SK-MEL-5 (cell line): ENCODE measurements around the gene LARP1B. TPM values are rescaled to one million over a fixed set of nuclear protein-coding genes. Genes with fewer than 3 reads are reported as not detected.
"Not testable (repeated sequence)": the region's sequence is repeated elsewhere in the genome, so short reads cannot be mapped to it uniquely, and the experiment has no call there.

ENCODE experiments used
- DNase-seq: peaks from one replicate; pipeline ENCODE4 v3.0.0-alpha.2; 2016; ENCODE audit warnings: low read depth, low spot score
- in situ Hi-C: cut with HindIII; loops from 2 replicates; pipeline ENCODE4 v1.10.0; 2016; ENCODE audit warnings: low sequenced_read_pairs, high pct_unique_total_duplicates, low pct_unique_long_range_greater_than_20kb
- total RNA-seq: library from RNA; depleted of rRNA; stranded (reverse); fragments of >200 nt; shearing (Covaris generic); gene quantifications from 2 replicates; pipeline ENCODE4 v1.2.3, GENCODE V29; 2014

Gene LARP1B
- total RNA-seq, 1 experiment from 2014 or later: 11.7 TPM

DNA sequence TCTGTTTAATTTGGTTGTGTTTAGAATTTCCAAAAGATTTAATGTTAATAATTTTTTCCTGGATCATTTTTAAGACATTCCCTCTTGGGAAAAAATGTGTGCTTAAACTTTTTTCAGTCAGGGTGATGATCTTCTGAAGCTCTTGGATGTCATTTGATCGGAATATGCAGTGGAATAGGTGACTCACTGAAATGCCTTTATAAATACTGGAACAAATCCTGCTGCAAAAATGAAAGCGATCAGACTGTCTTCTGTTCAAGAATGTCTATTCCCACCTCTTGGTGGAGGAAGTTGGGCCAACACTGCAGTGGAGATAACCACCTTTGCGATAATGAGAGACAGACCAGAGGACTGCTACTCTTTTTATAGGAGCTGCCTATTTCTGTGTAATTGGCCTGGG lies 46.7 kb downstream of the LARP1B start:
- no peak for DNase-seq
- in situ Hi-C loops: no loop called here

DNA sequence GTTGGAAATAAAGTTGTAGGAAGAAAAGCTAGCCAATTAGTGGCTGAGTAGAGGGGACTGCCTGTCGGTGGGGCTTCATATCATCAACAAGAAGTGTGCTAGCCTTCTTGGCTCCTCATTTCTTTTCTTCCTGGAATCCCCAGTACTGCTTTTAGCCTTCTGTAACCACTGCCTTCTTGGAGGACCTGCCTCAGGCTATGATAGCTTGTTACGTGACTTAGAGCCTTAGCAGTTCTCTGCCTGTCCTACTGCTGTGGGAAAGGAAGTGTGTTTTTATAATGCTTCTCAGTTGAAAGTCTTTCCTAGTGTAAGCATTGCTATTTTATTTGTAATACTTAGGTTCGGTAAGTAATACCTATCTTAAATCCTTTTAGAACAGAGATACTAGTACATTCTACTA lies 61.9 kb downstream of the LARP1B start:
- no peak for DNase-seq
- in situ Hi-C loops: no loop called here

DNA sequence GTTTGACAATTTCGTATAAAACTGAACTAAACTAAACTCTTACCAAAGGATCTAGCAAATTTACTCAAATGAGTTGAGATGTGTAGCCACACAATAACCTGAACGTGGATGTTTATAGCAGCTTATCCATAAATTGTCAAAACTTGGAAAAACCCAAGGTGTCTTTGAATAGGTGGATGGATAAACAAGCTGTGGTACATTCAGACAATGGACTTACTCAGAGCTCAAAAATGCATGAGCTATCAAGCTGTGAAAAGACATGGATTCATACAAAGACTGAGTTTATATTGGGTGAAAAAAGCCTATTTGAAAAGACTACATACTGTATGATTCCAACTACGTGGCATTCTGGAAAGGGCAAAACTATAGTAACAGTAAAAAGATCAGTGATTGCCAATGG lies 69.5 kb downstream of the LARP1B start:
- peak; percentile 48 for DNase-seq
- in situ Hi-C loops: no loop called here

DNA sequence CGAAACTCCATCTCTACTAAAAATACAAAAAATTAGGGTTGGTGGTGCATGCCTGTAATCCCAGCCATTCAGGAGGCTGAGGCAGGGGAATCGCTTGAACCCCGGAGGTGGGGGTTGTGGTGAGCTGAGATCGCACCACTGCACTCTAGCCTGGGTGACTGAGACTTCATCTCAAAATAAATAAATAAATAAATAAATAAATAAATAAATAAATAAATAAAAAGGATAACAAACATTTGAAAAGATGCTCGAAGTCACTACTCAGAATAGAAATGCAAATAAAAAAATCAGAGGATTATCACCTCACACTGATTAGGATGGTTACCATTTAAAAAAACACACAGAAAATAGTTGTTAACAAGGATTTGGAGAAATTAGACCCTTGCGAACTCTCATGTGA lies 73.8 kb downstream of the LARP1B start:
- in situ Hi-C loops: no loop called here
- no peak for DNase-seq

DNA sequence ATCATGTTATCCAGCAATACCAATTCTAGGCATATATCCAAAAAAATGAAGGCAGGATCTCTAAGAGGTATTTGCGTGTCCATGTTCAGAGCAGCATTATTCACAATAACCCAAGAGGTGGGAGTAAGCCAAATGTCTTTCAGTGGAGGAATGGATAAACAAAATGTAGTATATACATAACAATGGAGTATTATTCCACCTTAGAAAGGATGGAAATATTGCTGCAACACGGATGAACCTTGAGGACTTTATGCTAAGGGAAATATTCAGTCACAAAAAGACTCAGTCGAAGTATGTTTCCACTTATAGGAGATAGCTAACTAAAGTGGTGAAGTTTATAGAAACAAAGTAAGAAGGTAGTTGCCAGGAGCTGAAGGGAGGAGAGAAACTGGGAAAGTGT lies 74.3 kb downstream of the LARP1B start:
- in situ Hi-C loops: no loop called here
- no peak for DNase-seq

DNA sequence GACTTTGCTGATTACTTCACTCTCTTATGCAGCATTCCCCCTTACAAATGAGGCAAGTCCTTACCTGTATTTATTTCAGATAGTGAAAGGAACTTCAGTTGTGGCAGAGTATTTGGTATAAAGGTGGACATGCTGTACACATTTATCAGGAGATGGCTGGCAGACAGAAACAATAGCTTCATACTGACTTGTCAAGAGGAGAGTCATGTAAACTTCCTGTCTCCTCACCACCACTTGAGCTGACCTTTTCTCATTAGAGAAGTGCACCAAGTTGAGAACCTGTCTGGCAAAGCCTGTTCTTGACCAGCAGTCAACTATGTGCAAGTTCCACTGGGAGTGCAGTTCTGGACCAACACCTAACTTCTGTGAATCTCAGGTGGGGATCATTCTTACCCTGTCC lies 80.8 kb downstream of the LARP1B start:
- in situ Hi-C loops: no loop called here
- DNase-seq: no peak

DNA sequence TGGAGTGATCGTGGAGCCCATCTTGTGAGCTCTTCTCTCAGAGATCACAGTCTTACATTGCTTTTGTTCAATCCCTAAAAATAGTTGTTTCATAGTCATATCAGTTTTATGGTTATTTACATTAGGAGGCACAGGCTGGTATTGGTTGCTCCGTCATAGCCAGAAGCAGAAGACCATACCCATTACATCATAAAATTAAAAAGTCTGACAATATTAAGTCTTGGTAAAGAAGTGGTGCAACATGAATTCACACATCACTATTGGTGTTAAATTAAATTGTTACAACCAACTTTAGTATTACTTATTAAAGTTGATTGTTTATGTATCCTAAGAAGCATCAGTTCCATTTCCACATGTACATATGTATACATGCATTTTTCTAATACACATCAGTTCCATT lies 84.6 kb downstream of the LARP1B start:
- in situ Hi-C loops: no loop called here
- no peak for DNase-seq

DNA sequence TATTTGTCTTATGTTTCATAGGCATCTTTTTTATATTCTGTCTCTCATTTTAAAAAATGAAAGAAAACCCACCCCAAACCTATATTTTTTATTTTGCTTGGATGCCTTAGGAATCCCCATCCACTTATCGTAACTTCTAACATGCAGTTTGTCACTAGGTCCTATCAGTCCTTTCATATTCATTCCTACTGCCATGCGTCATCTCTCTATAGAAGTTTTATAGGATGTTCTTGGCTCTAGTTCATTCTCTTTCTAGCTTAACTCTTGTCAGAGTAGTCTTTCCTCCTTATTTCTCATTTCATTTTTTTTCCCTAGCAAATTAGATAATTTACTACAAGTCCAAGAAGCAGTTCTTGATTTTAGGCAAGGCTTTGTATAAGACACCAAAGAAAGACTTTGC lies 92.7 kb downstream of the LARP1B start:
- DNase-seq: no peak
- in situ Hi-C loops: no loop called here

DNA sequence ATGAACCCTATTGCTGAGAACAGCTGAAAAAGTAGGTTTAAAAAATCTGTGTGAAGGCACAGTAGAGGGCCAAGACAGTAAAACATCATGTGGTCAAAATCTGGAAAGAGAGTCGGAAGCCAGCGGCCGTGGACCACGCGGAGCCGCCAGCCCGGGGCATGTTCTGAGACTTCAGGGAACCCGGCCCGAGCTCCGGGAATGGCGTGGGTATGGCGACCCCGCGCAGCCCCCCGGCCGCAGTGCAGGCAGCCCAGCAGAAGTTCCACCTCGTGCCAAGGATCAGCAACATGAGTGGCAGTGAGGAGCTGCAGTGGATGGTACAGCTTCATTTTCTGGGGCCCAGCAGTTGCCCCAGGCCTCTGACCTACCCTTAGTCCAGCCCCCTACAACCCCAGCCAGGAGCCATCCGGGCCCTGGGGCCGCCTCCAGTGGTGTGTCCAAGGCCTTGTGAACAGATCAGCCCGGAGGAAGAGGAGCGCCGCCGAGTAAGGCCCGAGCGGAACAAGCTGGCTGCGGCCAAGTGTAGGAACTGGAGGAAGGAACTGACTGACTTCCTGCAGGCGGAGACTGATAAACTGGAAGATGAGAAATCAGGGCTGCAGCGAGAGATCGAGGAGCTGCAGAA lies 94.2 kb downstream of the LARP1B start:
- in situ Hi-C loops: no loop called here
- DNase-seq: no peak

DNA sequence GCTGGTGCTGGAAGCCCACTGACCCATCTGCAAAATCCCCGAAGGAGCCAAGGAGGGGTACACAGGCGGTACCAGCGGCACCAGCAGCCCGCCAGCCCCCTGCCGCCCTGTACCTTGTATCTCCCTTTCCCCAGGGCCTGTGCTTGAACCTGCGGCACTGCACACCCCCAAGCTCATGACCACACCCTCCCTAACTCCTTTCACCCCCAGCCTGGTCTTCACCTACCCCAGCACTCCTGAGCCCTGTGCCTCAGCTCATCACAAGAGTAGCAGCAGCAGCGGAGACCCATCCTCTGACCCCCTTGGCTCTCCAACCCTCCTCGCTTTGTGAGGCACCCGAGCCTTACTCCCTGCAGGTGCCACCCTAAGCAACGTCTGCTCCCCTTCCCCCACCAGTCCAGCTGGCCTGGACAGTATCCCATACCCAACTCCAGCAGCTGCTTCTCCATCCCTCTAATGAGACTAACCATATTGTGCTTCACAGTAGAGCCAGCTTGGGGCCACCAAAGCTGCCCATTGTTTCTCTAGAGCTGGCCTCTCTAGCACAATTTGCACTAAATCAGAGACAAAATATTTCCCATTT lies 94.9 kb downstream of the LARP1B start:
- in situ Hi-C loops: no loop called here

DNA sequence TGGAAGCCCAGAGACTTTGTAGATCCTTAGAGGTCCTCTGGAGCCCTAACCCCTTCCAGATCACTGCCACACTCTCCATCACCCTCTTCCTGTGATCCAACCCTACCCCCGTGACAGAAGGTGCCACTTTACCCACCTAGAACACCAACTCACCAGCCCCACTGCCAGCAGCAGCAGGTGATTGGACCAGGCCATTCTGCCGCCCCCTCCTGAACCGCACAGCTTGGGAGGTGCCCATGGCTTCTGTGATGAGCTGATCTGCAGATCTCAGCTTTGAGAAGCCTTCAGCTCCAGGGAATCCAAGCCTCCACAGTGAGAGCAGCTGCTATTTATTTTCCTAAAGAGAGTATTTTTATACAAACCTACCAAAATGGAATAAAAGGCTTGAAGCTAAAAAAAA lies 95.4 kb downstream of the LARP1B start:
- in situ Hi-C loops, DNase-seq: not testable (repeated sequence)

More for the DNA sequence above, 94.9 kb downstream of the LARP1B start:
- DNase-seq: no peak

DNA sequence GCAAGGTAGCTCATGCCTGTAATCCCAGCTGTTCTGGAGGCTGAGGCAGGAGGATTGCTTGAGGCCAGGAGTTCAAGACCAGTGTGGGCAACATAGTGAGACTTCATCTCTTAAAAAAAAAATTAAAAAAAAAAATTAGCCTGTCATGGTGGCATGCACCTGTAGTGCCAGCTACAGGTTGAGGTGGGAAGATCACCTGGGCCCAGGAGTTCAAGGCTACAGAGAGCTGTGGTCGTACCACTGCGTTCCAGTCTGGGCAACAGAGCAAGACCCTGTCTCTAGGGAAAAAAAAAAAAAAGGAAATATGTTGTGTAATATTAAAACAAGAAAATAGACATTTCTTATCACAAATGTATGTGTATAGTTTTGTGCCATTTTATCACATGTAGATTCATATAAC lies 97.8 kb downstream of the LARP1B start:
- DNase-seq: no peak
- in situ Hi-C loops: no loop called here

DNA sequence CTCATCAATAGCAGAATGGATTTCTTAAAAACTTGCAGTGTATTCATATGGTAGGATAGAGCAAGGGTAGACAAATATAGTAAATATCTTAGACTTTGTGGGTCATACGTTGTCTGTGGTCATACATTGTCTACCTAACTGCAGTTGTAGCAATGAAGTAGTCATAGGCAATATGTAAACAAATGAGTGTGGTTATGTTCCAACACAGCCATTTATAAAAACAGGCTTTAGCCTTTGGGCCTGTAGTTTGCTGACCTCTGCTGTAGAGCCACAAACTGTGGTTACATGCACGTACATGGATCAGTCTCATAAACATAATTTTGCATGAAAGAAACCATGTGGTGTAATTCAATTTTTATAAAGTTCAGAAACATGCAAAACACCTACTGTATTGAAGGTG lies 98.9 kb downstream of the LARP1B start:
- in situ Hi-C loops: no loop called here
- DNase-seq: peak; percentile 1

DNA sequence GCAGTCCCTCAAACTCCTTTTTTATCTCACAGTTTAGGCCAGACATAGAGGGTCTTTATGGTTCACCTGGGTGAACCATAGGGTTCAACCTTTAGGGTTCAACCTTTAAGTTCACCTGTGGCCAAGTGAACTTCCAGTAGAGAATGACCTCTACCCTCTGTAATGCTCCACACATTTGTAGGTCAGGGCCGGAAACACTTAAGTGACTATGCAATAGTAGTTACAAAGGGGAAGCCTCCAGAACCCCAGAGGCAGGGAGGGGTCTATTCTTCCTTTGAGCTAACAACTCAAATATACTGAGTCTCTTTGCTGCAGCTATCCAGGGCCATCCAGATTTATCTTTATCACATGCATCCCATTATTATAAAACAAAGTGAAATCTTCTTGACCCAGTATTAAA lies 100.0 kb downstream of the LARP1B start:
- DNase-seq: no peak
- in situ Hi-C loops: no loop called here

DNA sequence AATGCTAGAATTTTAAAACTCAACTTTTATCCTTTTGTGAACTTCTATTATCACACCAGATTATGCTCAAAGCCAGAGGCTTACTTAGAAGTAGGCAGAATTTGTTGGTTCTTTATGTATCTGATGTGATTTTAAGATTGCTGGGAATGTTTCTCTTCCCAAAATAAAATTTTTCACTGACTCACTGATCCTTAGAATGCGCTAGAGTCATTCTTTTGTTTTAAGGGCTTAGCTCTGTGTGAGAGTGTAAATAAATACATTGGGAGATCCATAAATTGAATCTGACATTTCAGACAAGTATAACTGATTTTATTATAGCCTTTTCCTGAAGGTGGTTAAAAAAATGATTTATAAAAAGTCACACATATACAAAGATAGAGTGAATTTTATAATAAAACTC lies 101.3 kb downstream of the LARP1B start:
- DNase-seq: no peak
- in situ Hi-C loops: no loop called here

DNA sequence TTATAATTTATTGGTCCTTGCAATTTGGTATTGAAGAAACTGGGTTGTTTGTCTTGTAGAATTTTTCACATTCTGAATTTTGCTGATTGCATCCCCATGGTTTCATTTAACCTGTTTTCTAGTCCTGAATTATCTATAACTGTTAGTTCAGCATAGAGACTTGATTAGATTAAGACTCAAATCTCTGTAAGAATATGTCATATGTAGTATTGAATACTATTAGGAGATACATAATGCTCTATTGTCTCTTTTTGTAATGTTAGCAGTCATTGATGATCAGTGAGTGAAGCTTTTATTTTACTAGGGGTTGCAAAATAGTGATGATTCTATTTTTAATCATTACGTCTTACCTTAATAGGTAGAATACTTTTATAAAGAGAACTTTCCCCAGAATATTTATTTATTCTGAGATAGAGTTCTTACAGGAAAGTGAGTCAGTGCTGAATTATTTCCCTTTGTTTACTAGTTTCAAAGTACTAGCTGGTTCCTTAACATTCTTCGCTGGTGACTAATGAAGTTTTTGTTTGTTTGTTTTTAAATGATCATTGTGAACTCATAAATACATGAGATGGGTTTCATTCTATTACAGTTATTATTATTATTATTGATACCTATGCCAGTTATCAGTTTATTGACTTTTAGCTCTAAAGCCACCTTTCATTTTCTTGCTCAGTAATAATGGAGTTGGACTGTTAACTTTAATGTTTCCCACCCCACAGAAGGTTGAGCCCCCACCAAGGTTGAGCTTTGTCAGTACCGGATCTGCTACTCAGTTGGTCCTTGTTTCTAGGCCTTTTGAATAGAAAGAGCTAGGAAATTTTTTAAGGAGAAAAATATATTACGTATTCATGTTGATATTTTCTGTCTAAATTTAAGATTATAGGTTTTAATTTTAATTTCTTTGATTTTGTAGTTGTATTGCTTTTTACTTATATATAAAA lies 102.3 kb downstream of the LARP1B start:
- in situ Hi-C loops: no loop called here
- DNase-seq: no peak

DNA sequence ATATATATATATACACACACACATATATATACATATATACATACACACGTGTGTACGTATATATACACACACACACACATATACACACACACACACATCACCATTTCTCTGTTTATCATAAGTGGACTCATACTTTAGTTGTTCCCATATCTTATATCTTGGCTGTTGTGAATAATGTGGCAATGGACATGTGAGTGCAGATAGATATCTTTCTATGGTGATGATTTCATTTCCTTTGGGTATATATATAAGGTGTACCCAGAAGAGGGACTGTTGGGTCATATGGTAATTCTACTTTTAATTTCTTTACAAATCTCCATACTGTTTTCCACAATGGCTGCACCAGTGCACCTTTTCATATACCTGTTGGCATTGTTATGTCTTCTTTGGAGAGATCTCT lies 105.9 kb downstream of the LARP1B start:
- no peak for DNase-seq
- in situ Hi-C loops: no loop called here

DNA sequence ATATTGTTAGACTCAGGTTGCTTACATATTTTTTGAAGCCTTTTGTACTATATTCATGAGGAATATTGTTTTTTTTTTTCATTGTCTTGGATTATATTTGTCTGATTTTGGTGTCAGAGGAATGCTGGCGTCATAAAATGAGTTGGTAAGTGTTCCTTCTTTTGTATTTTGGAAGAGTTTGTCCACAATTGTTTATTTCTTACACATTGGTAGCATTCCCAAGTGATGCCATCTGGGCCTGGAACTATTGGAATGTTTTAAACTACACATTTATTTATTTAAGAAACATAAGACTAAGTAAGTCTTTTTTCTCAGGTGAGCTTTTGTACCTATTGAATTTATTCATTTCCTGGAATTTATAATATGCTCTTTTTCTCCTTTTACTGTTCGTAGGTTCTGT lies 107.6 kb downstream of the LARP1B start:
- no peak for DNase-seq
- in situ Hi-C loops: no loop called here

DNA sequence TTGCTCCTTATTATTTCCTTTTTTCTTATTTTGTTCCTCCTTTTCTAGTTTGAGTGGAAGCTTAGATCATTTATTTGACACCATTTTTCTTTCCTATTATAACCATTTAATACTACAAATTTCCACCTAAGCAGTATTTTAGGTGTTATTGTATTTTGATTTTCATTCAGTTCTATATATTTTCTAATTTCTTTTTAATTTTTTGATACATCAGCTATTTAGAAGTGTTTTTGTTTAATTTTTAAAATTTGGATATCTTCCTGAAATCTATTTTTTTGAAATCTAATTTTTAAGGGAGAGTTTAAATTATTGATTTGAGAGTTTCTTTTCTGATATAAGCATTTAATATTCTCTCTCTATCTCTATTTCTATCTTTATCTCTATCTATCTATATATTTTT lies 108.1 kb downstream of the LARP1B start:
- in situ Hi-C loops: no loop called here
- DNase-seq: no peak
